Thyroid gland (tissue), 4 donors: Measurements from ENCODE around the gene GPR158.

Experiments
- POLR2A ChIP-seq, 2 donors: fragments of 450-650 bp; IDR thresholded peaks; one replicate each; pipeline ENCODE4 v1.6.1; 2017; ENCODE audit warnings: antibody characterized with exemption in 2 of 2, mild to moderate bottlenecking in 2 of 2, moderate library complexity in 1 of 2
- TF ChIP-seq, protein P1 (sequence below), 6 experiments: fragments of 200-600 bp in 3 of 6; fragments of 450-650 bp in 3 of 6; sonication (generic) in 3 of 6; IDR thresholded peaks; one replicate each; pipeline ENCODE4 v1.5.1; 2016 to 2019; ENCODE audit warnings: antibody characterized with exemption in 6 of 6, mild to moderate bottlenecking in 2 of 6, inconsistent platforms in 1 of 6, moderate library complexity in 1 of 6

DNA sequence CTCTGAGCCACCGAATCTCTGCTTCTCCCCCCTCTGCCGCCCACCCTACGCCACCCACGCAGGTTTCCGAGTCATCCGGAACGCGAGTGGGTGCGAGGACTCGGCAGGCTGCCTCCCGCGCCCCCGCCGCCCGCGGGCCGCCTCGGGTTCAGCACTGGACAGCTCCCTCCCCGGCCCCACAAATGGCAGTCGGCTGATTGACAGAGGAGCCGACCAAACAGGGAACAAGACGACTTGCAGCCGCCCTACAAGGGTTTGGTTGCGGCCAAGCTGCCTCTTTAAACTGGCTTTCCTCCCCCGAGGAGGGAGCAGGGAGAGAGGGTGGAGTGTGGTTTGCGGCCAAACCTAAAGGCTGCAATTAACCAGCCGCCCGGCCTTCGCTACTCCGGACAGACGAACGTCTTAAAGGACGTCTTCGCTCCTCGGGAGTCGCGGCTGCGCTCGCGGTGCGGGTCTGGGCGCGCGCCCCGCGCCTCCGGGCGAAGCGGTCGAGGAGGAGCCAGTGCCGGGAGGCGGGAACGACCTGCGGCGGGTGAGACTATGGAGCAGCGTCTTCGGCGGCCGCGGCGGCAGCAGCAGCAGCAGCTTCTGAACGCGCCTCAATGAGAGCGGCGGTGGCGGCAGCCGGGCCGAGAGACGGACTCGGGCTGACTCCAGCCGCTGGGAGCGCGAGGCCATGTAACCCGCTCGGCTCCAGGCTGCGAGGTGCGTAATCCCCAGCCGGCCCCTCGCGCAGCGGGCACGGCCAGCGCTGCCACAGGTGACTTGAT, at the start of gene GPR158:
- TF ChIP-seq, protein P1, sequence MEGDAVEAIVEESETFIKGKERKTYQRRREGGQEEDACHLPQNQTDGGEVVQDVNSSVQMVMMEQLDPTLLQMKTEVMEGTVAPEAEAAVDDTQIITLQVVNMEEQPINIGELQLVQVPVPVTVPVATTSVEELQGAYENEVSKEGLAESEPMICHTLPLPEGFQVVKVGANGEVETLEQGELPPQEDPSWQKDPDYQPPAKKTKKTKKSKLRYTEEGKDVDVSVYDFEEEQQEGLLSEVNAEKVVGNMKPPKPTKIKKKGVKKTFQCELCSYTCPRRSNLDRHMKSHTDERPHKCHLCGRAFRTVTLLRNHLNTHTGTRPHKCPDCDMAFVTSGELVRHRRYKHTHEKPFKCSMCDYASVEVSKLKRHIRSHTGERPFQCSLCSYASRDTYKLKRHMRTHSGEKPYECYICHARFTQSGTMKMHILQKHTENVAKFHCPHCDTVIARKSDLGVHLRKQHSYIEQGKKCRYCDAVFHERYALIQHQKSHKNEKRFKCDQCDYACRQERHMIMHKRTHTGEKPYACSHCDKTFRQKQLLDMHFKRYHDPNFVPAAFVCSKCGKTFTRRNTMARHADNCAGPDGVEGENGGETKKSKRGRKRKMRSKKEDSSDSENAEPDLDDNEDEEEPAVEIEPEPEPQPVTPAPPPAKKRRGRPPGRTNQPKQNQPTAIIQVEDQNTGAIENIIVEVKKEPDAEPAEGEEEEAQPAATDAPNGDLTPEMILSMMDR (IDR thresholded peaks at IDR 0.05), result no peak
- TF ChIP-seq POLR2A (IDR thresholded peaks at IDR 0.05), result peak in 1 of 2 donors; percentile 54
